GM19438 (cell line): ENCODE measurements around the gene ZBTB26.

Experiments
- ATAC-seq: cut with Tn5 transposase; IDR thresholded peaks from one replicate; pipeline ENCODE4 v1.9.1; 2021; ENCODE audit warnings: low read depth; ENCODE audit not compliant: unreplicated experiment

The ZBTB26 gene

GRCh38 chr9:122931226-122932121 is at the start of gene ZBTB26:
ZBTB26 (minus strand) TSS chr9:122931512; CDS start chr9:122919934, 11,578 bp downstream.
- peak; percentile 93 for ATAC-seq

- ATAC-seq, result no peak
These were observed 47.3 kb upstream of the ZBTB26 start for GRCh38 chr9:122978601-122979000.

- ATAC-seq, result no peak
These were observed 43.9 kb upstream of the ZBTB26 start for GRCh38 chr9:122975196-122975595.

- ATAC-seq, result no peak
These were observed 29.8 kb upstream of the ZBTB26 start for GRCh38 chr9:122961139-122961538.

- ATAC-seq, result no peak
These were observed 24.6 kb upstream of the ZBTB26 start for GRCh38 chr9:122955961-122956360.

- ATAC-seq, result no peak
These were observed 23.0 kb upstream of the ZBTB26 start for GRCh38 chr9:122954253-122954691.

GRCh38 chr9:122951056-122951455 is 19.7 kb upstream of the ZBTB26 start:
- no peak for ATAC-seq

GRCh38 chr9:122950263-122950662 is 19.0 kb upstream of the ZBTB26 start:
- ATAC-seq, result no peak

GRCh38 chr9:122949696-122950095 is 18.4 kb upstream of the ZBTB26 start:
- ATAC-seq, result no peak

- no peak for ATAC-seq
These were observed 17.0 kb upstream of the ZBTB26 start for GRCh38 chr9:122948313-122948712.

- ATAC-seq, result no peak
These were observed 15.2 kb upstream of the ZBTB26 start for GRCh38 chr9:122946461-122947005.

GRCh38 chr9:122944960-122945888 is 13.9 kb upstream of the ZBTB26 start:
- ATAC-seq, result no peak

GRCh38 chr9:122941582-122942234 is 10.4 kb upstream of the ZBTB26 start:
- no peak for ATAC-seq

GRCh38 chr9:122940749-122941581 is 9.7 kb upstream of the ZBTB26 start, which contains the start of gene RABGAP1:
RABGAP1 (plus strand) TSS chr9:122941020; CDS start chr9:122957060, 16,040 bp downstream.
- peak; percentile 92 for ATAC-seq

GRCh38 chr9:122940454-122940748 is 9.1 kb upstream of the ZBTB26 start:
- ATAC-seq, result no peak

GRCh38 chr9:122939601-122940000 is 8.3 kb upstream of the ZBTB26 start:
- ATAC-seq, result no peak

- no peak for ATAC-seq
These were observed 5.6 kb upstream of the ZBTB26 start for GRCh38 chr9:122936883-122937282.

- no peak for ATAC-seq
These were observed 5.2 kb upstream of the ZBTB26 start for GRCh38 chr9:122936464-122936863.

GRCh38 chr9:122930541-122931225 is 629 bp downstream of the ZBTB26 start:
- ATAC-seq, result peak; percentile 27
